Measurements from ENCODE around the gene CDCA3.

Gene CDCA3

DNA sequence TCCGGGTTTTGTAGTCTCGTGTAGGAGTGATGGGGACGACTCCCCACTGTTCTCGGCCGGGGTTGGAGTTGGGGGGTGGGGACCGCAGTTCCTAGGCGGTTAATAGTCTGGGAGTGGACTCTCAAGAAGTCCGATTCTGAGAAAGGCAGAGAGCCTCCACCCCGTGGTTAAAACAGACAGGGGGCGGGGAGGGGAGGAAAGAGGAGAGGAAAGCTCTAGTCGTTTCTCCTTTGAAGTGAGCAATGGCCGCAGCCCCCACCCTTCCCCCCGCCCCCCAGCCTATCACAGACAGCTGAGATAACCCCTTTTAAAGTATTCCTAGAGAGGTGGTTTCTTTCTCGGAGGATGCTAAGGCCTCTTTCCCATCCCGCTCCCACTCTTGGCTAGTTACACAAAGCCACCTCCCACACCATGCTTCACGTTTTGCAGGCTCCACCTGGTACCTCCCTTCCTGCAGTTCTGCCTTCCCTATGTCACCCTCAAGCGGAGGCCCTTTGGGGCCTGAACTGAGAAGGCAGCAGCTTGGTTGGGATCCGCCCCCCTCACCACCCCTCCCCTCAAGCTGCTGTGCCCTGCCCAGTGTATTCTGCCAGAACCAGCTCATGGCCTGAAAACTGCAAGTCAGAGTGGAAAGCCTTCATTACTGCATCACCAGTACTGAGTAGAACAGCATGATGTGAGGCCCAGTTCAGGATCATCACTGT is 1.7 kb upstream of the CDCA3 start:
- peak; percentile 41 for DNase-seq (ENCODE audit: low spot score)

DNA sequence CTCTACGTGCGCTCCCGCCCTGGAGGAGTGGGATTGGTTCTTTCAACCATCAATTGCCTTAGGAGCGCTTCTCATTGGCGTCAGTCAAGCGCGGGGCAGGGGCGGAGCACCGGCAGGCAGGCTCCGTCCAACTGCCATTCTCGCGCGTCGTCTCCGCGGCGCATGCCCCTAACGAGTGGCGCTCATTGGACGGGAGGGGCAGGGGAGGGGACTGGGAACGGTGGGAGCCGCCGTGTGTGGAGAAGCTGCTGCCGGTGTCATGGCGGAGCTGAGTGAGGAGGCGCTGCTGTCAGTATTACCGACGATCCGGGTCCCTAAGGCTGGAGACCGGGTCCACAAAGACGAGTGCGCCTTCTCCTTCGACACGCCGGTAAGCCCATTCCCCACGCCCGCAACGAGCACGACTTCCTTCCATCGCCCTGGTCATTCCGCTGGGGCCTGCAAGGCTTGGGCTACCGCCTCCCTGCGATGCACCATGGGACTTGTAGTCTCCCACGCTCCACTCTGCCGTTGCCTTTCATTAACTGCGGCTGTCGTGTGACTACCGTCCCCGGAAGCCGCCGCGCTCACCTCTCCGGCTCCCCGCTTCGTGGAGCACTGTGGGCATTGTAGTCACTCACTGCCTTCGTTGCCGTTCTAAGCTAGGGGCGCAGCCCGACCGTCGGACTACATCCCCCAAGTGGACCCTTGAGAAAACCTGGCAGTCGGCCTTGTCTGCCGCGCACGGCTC is 1.0 kb upstream of the CDCA3 start, which contains the start of gene USP5:
USP5 (plus strand) TSS at position 230 of the 730 bp plus-strand sequence; CDS start at position 260, 30 bp downstream.
- DNase-seq (ENCODE audit: low spot score) = peak; percentile 100

DNA sequence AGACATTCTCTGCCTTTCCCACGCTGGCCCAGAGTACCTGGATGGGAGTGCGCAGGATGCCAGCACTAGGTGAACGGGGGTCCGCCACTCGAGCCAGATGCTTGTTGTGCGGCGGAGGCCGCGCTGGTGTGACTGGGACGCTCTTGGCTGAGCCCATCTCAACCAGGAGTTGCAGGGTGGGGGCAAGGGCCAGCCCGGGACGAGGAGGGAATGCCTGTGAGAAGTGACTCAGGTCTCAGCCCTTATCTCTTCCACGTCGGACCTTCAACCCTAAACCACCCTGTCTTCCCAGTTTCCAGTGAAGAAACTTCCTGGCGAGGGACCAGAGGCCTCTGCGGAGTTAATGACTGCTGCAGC is 312 bp downstream of the CDCA3 start:
- DNase-seq (ENCODE audit: low spot score) = no peak

DNA sequence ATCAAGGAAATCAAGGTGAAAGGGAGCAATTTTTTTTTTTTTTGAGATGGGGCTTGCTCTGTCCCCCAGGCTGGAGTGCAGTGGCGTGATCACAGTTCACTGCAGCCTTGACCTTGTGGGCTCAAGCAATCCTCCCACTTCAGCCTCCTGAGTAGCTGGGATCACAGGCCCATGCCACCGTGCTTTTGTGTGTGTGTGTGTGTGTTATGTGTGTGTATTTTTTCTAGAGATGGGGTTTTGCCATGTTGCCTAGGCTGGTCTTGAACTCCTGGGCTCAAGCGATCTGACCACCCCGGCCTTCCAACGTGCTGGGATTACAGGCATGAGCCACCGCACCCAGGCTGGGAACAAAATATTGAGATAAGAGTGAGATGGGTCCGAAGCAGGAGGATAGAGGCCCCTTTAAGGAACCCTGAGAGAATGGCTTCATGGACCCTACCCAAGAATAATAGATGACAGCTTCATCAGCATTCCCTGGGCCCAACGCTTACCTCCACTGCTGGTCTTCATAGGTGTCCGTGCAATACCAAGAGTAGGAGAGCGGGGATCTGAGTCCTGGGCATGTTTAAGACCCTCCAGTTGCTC is 1.0 kb downstream of the CDCA3 start:
- DNase-seq (ENCODE audit: low spot score) = no peak

DNA sequence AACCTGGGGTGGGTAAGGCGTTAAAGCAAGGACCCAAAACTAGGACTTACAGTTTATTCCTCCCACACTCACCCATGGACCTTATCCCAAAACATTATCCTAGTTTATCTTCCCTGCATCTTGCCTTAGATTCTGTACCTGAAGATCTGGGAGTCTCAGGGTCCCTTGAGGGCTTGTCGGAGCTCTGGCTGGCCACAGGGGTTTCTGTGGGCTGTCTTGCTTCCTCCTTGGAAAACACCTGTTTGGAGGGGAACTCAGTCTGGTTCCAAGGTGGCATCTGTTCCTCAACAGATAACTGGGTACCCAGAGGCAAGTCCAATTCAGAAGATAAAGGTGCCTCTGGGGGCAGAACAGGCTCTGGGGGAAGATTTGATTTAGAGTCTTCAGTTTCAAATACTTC is 1.7 kb downstream of the CDCA3 start:
- no peak for DNase-seq (ENCODE audit: low spot score)

GRCh38 chr12:6847676-6848075 is 3.4 kb downstream of the CDCA3 start:
- DNase-seq (ENCODE audit: low spot score) = no peak

GRCh38 chr12:6846316-6846869 is 4.7 kb downstream of the CDCA3 start:
- DNase-seq (ENCODE audit: low spot score) = no peak

DNA sequence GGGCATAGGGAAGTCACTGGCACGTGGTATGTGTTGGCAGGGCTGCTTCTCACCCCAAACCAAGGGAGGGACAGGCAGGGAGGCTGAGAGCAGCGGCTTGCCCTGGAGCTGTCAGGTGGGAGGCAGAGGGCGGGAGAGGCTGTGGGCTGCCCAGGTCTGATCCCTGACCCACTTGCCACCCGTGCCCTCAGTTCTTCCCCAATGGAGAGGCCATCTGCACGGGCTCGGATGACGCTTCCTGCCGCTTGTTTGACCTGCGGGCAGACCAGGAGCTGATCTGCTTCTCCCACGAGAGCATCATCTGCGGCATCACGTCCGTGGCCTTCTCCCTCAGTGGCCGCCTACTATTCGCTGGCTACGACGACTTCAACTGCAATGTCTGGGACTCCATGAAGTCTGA is 5.7 kb downstream of the CDCA3 start:
- DNase-seq (ENCODE audit: low spot score) = no peak

DNA sequence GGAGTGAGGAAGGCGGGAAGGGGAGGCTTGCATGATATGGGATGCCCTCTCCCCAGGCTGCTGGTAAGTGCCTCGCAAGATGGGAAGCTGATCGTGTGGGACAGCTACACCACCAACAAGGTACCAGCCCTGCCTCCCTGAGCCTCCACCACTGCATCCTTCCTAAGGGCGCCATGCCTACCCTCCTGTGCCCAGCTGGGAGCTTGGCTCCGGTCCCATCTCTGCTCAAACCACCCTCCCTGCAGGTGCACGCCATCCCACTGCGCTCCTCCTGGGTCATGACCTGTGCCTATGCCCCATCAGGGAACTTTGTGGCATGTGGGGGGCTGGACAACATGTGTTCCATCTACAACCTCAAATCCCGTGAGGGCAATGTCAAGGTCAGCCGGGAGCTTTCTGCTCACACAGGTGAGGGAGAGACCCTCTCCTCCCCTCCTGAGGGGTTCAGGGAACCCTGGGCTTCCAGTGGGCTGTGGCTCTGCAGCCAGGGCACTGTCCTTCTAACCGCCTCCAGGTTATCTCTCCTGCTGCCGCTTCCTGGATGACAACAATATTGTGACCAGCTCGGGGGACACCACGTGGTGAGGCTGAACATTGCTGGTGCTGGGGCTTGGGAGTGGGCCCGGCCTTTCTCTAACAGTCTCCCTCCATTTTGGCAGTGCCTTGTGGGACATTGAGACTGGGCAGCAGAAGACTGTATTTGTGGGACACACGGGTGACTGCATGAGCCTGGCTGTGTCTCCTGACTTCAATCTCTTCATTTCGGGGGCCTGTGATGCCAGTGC is 7.8 kb downstream of the CDCA3 start:
- no peak for DNase-seq (ENCODE audit: low spot score)

- no peak for DNase-seq (ENCODE audit: low spot score)
Measured at GRCh38 chr12:6842075-6842474, 9.0 kb downstream of the CDCA3 start.

DNA sequence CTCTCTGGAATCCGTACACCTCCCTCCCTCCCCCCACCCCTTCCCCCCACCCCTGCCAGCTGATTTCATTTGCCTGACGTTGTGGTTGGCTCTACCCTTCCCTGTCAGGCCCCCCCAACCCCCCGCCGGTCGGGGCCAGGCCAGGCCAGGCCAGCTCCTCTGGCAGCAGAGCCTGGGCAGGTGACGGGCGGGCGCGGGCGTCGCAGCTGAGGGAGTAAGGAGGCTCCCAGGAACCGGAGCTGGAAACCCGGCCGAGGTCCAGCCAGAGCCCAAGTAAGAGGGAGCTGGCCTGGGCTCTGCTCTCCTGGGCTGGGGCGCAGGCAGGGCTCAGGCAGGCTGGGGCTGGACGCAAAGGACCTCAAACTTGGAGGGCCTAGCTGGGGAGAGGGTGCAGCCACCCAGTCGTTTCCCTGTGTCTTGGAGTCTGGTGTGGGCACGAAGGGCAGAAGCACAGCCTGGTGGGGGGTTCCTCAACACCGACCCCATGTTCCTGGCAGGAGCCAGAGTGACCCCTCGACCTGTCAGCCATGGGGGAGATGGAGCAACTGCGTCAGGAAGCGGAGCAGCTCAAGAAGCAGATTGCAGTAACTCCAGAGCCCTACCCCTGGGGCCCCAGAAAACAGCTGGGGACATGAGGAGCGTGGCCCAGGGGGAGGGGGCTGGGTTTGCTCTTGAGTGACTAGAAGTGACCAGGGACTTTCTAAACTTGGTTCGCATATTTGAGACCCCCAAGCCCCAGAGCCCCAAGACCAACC is 10.1 kb downstream of the CDCA3 start, which contains the start of gene GNB3:
GNB3 (plus strand) TSS at position 165 of the 755 bp plus-strand sequence; CDS start at position 528, 363 bp downstream.
- no peak for DNase-seq (ENCODE audit: low spot score)

DNA sequence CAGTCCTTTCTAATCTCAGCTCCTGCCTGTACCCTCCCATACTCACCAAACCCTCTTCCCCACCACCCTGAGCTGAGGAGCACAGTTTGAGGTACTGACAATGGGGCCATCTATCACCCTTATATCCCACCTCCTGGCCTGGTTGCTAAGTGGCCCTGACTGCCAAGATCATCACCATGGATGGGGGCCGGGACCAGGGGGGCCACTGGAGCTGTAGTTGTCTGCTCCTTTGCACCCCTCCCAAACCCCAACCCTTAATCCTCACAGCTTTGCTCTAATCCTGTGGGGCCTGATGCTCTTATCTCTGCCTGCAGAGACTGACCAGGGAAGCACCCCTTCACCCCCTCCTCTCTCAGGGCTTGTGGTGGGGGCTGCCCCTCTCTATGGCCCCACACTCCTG is 10.8 kb downstream of the CDCA3 start:
- no peak for DNase-seq (ENCODE audit: low spot score)

DNA sequence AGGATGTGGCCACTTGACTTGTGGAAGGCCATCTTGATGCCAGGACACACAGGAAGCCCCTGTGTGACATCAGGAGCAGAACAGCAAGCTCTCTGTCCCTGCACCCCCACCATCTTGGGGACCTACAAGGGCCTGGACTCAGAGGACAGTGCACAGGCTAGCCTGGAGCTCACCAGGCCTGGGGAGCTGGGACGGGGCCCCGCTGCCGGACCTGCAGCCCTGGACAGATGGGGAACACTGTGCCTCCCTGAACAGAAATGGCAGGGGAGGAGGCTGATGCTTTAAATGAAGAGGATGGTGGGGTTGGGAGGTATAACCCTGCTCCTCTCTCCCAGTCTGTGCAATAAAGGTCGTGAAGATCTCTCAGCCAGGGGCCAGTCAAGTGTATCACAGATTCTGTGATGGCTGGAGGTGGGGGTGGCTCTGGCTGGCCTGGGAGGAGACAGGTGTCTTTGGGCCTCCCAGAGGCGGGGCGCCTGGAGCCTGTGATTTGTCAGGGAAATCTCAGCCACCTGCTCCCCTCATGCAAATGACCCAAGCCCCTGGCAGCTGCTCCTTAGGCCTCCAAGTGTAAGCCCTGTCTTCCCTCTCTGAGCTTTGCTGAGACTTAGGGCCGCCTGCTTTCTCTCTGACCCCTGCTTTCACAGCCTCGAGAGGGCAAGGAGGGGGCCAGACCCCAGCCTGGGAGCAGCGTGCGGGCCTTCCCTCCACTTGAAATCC is 11.4 kb downstream of the CDCA3 start:
- DNase-seq (ENCODE audit: low spot score) = peak; percentile 80

GRCh38 chr12:6838854-6839253 is 12.2 kb downstream of the CDCA3 start:
- DNase-seq (ENCODE audit: low spot score) = no peak

- DNase-seq (ENCODE audit: low spot score) = no peak
Measured at GRCh38 chr12:6837370-6838060, 13.6 kb downstream of the CDCA3 start.

- no peak for DNase-seq (ENCODE audit: low spot score)
Measured at GRCh38 chr12:6836851-6837250, 14.2 kb downstream of the CDCA3 start.

DNA sequence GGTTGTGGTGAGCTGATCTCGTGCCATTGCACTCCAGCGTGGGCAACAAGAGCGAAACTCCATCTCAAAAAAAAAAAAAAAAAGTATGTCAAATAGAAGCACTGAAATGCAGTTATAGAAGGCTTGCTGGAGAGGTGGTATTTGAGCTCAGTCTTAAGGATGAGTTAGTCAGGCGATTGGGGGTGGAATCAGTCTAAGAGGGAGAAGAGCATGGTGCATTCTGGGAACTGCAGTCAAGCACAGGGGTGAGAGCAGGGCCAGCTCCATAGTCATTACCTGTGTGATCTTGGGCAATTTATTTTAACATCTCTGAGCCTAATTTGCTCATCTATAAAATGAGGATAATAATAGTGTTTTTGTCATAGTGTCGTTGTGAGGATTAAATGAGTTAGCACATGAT is 16.2 kb downstream of the CDCA3 start:
- peak; percentile 23 for DNase-seq (ENCODE audit: low spot score)

- DNase-seq (ENCODE audit: low spot score) = no peak
Measured at GRCh38 chr12:6834254-6834653, 16.8 kb downstream of the CDCA3 start.

DNA sequence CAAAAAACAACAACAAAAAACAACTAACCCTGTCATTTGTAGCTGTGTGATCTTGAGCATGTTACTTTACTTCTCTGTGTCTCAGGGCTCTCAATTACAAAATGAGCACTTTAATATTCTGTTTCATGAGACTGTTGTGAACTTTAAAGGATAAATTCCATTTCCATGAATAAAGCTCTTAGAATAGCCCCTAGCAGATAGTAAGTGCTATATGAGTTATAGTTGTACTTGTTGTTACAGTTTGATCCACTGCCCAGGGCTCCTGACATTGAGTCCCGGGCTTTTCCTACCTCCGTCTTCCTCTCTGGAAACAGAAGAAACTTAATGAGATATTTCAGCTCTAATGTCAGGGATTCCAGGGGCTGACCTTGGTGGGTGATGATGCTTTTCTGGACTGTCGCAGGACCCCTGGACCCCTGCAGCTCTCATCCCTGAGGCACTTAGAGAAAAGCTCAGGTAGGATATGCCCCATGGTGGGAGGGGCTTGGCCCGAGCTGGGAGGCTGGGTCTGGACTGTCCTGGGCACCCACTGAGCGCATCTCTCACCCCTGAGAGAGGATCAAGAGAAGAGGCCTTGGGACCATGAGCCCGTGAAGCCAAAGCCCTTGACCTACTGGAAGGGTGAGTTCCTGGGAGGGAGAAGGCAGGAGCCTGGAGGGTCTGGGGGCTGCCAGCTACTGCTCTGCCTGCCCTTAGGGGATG is 17.7 kb downstream of the CDCA3 start:
- no peak for DNase-seq (ENCODE audit: low spot score)

Data from cerebellar cortex (tissue), 1 donor.